Tibial artery (tissue), 4 donors: Measurements from ENCODE around the gene SLC16A7.

Source experiments
- DNase-seq, 2 donors: peaks; one replicate each; pipeline ENCODE4 v3.0.0-alpha.2; 2019
- H3K27ac ChIP-seq, 2 donors: fragments of 200-600 bp; sonication (generic) in 1 of 2; 1 replicate in 1 of 2; 2 replicates in 1 of 2; pipeline ENCODE4 v1.5.1; 2018 to 2019; ENCODE audit warnings: mild to moderate bottlenecking in 1 of 2
- H3K27me3 ChIP-seq, 2 donors: fragments of 200-600 bp; sonication (generic) in 1 of 2; one replicate each; pipeline versions ENCODE4 v1.5.1 to v1.6.0; 2016 to 2019
- H3K36me3 ChIP-seq, 3 donors: fragments of 200-600 bp; sonication (generic) in 2 of 3; one replicate each; pipeline ENCODE4 v1.5.1; 2016 to 2019; ENCODE audit warnings: mild to moderate bottlenecking in 2 of 3
- H3K4me1 ChIP-seq, 4 donors: fragments of 200-600 bp; sonication (generic) in 2 of 4; 1 replicate in 3 of 4; 2 replicates in 1 of 4; pipeline ENCODE4 v1.5.1; 2016 to 2019
- H3K4me3 ChIP-seq, 2 donors: fragments of 200-600 bp; sonication (generic) in 1 of 2; 1 replicate in 1 of 2; 2 replicates in 1 of 2; pipeline ENCODE4 v1.5.1; 2018 to 2019; ENCODE audit warnings: mild to moderate bottlenecking in 2 of 2
- H3K9me3 ChIP-seq, 3 donors: fragments of 200-600 bp; sonication (generic) in 1 of 3; one replicate each; pipeline ENCODE4 v1.5.1; 2016 to 2019
- intact Hi-C: fragments of 100-400 bp; cut with DNase I; formaldehyde crosslinking; loops from one replicate; pipeline ENCODE4 v1.15.0; 2023; ENCODE audit warnings: low total_unique reads
- TF ChIP-seq, protein P1 (sequence below), 2 experiments: fragments of 200-600 bp in 1 of 2; fragments of 450-650 bp in 1 of 2; IDR thresholded peaks; one replicate each; pipeline ENCODE4 v1.5.1; 2017 to 2019; ENCODE audit warnings: antibody characterized with exemption in 2 of 2, mild to moderate bottlenecking in 1 of 2, moderate library complexity in 1 of 2

The SLC16A7 gene

DNA sequence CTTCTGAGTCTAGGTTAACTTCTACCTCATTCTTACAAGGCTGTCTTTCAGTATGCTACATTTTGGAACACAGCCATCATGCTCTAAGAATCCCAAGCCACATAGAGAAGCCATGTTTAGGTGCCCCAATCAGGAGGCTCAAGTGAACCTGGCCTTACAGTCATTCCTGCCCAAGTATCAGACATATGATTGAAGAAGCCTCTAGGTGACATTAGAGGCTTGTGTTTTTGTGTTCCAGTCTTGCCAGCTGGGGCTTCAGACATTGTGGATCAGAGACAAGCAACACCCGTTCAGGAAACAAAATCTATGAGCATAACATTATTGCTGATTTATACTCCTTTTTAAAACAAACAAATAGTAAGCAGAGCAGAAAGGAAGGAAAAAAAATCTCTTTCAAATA lies 8.1 kb upstream of the SLC16A7 start:
- Histone ChIP-seq H3K4me3 (no peak overlapping the region), H3K9me3 (no peaks in the 10 kb centered on the region), H3K27me3 (no peaks in the 10 kb centered on the region), H3K36me3 (no peaks in the 10 kb centered on the region), H3K27ac (no peak overlapping the region), H3K4me1 (no peaks in the 10 kb centered on the region)
- intact Hi-C loops = no loop called here
- TF ChIP-seq, protein P1, sequence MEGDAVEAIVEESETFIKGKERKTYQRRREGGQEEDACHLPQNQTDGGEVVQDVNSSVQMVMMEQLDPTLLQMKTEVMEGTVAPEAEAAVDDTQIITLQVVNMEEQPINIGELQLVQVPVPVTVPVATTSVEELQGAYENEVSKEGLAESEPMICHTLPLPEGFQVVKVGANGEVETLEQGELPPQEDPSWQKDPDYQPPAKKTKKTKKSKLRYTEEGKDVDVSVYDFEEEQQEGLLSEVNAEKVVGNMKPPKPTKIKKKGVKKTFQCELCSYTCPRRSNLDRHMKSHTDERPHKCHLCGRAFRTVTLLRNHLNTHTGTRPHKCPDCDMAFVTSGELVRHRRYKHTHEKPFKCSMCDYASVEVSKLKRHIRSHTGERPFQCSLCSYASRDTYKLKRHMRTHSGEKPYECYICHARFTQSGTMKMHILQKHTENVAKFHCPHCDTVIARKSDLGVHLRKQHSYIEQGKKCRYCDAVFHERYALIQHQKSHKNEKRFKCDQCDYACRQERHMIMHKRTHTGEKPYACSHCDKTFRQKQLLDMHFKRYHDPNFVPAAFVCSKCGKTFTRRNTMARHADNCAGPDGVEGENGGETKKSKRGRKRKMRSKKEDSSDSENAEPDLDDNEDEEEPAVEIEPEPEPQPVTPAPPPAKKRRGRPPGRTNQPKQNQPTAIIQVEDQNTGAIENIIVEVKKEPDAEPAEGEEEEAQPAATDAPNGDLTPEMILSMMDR (IDR thresholded peaks at IDR 0.05) = no peak
- DNase-seq = no peak

DNA sequence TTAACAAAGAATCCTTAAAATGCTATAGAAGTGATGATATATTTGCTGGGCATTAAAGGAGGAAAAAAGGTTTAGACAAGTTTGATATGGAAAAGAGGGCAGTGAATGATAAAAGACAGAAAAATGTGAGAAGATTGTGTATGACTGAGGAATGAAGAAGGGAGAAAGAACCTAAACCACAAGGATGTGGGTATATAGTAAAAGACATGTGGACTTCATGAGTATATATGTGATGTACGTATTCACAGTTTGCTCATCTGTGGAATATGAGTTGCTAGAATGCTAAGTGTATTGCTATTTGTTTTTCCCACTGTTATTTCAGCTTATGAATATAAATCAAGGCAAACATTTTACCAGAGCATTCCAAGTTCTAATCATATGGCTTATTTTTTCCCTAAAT lies 2.1 kb upstream of the SLC16A7 start:
- Histone ChIP-seq H3K4me1 (peaks cover 0 to 16% (median 11%) of the 10 kb centered on the region in 4 donors), H3K36me3 (no peaks in the 10 kb centered on the region), H3K27me3 (no peaks in the 10 kb centered on the region), H3K9me3 (no peaks in the 10 kb centered on the region), H3K27ac (no peak overlapping the region), H3K4me3 (no peak overlapping the region)
- intact Hi-C loops = loop anchor here (10.0 kb wide), 1 partner anchor 211 kb away; no protein-coding TSS in a partner anchor
- DNase-seq = no peak
- TF ChIP-seq, protein P1 (IDR thresholded peaks at IDR 0.05) = no peak

DNA sequence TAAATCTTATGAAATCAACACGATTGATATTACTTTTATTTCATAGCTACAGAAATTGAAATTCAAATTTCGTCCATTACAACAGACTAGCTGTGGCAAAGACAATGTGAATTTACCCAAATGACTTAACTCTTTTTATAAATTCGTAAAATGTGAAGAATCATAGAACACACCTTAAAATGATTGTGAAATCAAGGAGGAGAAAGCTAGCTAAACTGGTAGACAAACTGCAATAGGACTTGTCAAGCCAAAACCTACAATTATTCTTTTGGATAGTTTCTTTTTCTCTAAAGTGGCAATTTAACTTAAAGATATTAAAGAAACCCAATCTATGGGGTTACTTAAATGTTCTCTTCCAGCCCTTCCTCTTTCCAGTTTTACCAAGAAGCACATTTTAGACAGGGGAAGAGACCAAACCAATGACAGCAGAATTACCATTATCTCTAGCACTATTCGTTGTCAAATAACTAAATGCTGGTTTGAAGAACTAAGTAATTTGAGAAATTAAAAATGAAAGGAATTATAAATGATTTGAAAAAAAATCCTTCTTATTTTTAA lies 807 bp upstream of the SLC16A7 start:
- TF ChIP-seq, protein P1 (IDR thresholded peaks at IDR 0.05) = no peak
- Histone ChIP-seq H3K27ac (peak overlapping the region; percentile 100), H3K9me3 (no peaks in the 10 kb centered on the region), H3K4me1 (peaks cover 0 to 29% (median 15%) of the 10 kb centered on the region in 4 donors), H3K36me3 (no peaks in the 10 kb centered on the region), H3K27me3 (no peaks in the 10 kb centered on the region), H3K4me3 (peak overlapping the region; percentile 80 to 93)
- intact Hi-C loops = loop anchor here (10.0 kb wide), 1 partner anchor 210 kb away; no protein-coding TSS in a partner anchor
- DNase-seq = no peak

DNA sequence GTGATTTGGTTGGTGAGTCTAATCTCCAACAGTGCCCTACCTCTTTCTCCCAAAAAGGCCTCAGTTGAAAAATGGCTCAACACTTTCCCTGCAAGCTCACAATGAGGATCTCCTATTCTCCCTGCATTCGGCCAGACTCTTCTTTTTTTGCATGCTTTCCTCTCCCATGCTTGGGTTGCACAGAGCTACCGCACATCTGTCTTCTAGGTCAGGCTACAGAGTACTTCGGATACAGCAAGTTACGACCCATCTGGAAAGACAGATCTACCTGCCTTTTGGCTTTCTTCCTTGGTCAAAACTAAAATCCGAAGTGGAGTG lies 305 bp upstream of the SLC16A7 start:
- Histone ChIP-seq H3K27ac (peak overlapping the region; percentile 100), H3K9me3 (no peaks in the 10 kb centered on the region), H3K36me3 (no peaks in the 10 kb centered on the region), H3K4me1 (peaks cover 0 to 34% (median 18%) of the 10 kb centered on the region in 4 donors), H3K4me3 (peak overlapping the region; percentile 80 to 93), H3K27me3 (no peaks in the 10 kb centered on the region)
- no peak for DNase-seq
- intact Hi-C loops = loop anchor here (10.0 kb wide), 1 partner anchor 209 kb away; no protein-coding TSS in a partner anchor
- TF ChIP-seq, protein P1 (IDR thresholded peaks at IDR 0.05) = no peak

DNA sequence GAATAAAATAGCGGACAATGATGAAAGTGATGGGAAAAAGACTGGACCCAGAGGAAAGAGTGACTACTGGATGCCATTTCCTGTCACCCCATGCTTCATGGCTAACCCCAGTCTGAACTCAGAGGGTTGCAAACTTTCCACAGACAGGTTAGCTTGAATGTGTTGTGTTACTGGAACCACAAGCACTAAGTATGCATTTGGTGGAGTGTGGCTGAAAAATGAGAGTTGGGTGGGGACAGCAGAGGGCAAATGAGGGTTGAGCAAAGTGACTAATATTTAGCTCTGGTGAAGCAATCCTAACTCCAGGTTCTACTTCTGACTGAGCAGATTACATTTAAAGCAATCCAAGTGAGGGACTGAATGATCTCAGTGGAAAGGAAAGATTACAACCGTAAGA lies 1.6 kb downstream of the SLC16A7 start:
- Histone ChIP-seq H3K36me3 (no peaks in the 10 kb centered on the region), H3K27me3 (no peaks in the 10 kb centered on the region), H3K27ac (peak overlapping the region; percentile 100), H3K4me3 (peak overlapping the region; percentile 80 to 93), H3K9me3 (no peaks in the 10 kb centered on the region), H3K4me1 (peaks cover 0 to 38% (median 18%) of the 10 kb centered on the region in 4 donors)
- TF ChIP-seq, protein P1 (IDR thresholded peaks at IDR 0.05) = no peak
- intact Hi-C loops = loop anchor here (10.0 kb wide), 1 partner anchor 207 kb away; no protein-coding TSS in a partner anchor
- DNase-seq = peak; percentile 80 to 84
